ENCODE measurements around the gene PPHLN1. TPM values are rescaled to one million over a fixed set of nuclear protein-coding genes. Genes with fewer than 3 reads are reported as not detected.

The PPHLN1 gene
- total and polyA plus RNA-seq, 2 donors (not counting 1 experiment from before 2014, with no cell fraction given) = 48.8 to 104 TPM

GRCh38 chr12:42370013-42370412, 44.0 kb downstream of the PPHLN1 start:
- Histone ChIP-seq H3K36me3 (replicated peaks in 1 of 2; ENCODE audit: control extremely low read depth in 1 of 2, control insufficient read depth in 1 of 2, extremely low read depth in 1 of 2, insufficient read depth in 2 of 2, low read length in 1 of 2) (peaks cover 0 to 2% of the 10 kb centered on the region in 2 experiments), H3K4me1 (ENCODE audit: control insufficient read depth in 2 of 2, insufficient read depth in 2 of 2, low read length in 2 of 2) (peaks cover 4 to 5% of the 10 kb centered on the region in 2 donors), H3K27me3 (replicated peaks in 1 of 4; ENCODE audit: control extremely low read depth in 1 of 4, control insufficient read depth in 3 of 4, insufficient read depth in 4 of 4, low read length in 3 of 4) (no peaks in the 10 kb centered on the region), H3K4me2 (replicated peaks; ENCODE audit: low read depth, low read length, poor library complexity, severe bottlenecking) (no peak overlapping the region), H2AFZ (ENCODE audit: insufficient read depth, low read depth, low read length, poor library complexity, severe bottlenecking) (no peak overlapping the region), H3K4me3 (ENCODE audit: control extremely low read depth in 1 of 5, extremely low read depth in 1 of 5, insufficient read depth in 1 of 5, low read depth in 2 of 5, low read length in 4 of 5) (no peak overlapping the region), H3K27ac (ENCODE audit: low read length in 2 of 2) (no peak overlapping the region), H3K79me2 (ENCODE audit: control insufficient read depth, insufficient read depth, low read length) (peaks cover 22% of the 10 kb centered on the region), H3K9ac (ENCODE audit: low read length) (no peak overlapping the region), H4K20me1 (ENCODE audit: control insufficient read depth, insufficient read depth, low read length, poor library complexity, severe bottlenecking) (no peaks in the 10 kb centered on the region), H3K9me3 (ENCODE audit: control extremely low read depth in 1 of 3, control insufficient read depth in 2 of 3, insufficient read depth in 1 of 3, low read length in 2 of 3) (no peaks in the 10 kb centered on the region)
- no peaks in the 10 kb centered on the region for H3K9me3 Mint-ChIP-seq (ENCODE audit: insufficient read depth)
- no peak for TF ChIP-seq CTCF (IDR thresholded peaks at IDR 0.05)
- peak overlapping the region; percentile 12 for H3K27ac Mint-ChIP-seq
- ChIA-PET CTCF (interaction anchor here (1.6 to 3.7 kb wide), 3 partner anchors 10 to 113 kb away, joined by 4 to 31 read pairs (median 17); no protein-coding TSS in a partner anchor), POLR2A (no interaction called here)
- 83% methylated on average over 2 of the region's 4 CpGs for WGBS (ENCODE audit: insufficient coverage)
- H3K4me1 Mint-ChIP-seq = peaks cover 21% of the 10 kb centered on the region
- no peaks in the 10 kb centered on the region for H3K27me3 Mint-ChIP-seq
- DNase-seq (no peak), ATAC-seq (ENCODE audit: low read depth) (no peak)
- intact Hi-C loops (cut with micrococcal nuclease) = loop anchor here (5.0 kb wide), 3 partner anchors 38 to 133 kb away; partner anchors contain the start of gene YAF2
- no peak overlapping the region for H3K4me3 Mint-ChIP-seq

DNA sequence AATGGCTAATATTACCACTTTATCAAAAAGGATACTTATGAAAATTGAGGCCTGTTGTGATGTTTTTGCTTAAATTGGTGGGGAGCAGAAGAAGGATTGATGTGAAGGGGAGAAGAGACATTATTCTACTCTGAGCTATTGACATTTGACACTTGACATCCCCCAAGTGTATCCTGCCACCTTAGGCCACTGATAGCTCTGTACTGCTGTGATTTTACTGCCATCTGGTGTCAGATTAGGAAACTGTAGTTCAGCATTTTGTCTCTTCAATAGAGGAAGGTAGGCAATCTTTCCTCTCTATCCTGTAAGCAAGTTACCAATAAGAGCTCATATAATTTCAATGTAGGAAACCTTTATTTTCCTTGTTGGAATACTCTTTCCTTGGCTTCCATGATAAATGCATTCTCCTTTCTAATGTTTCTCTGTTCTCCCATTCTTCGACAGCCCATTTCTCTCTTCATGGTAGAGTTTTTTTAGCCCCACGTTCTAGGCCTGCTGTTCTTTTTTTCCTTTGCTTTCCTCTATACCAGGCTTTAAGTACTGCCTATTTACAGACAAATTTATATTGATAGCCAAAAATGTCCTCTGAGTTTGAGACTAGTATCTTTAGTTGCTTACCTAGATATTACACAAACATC, 46.3 kb downstream of the PPHLN1 start:
- intact Hi-C loops (cut with micrococcal nuclease) = loop anchor here (1.0 to 5.0 kb wide), 6 partner anchors 40 to 1425 kb away; partner anchors contain the start of gene YAF2
- Histone ChIP-seq H3K9ac (ENCODE audit: low read length) (no peak overlapping the region), H3K27ac (ENCODE audit: low read length in 2 of 2) (no peak overlapping the region), H4K20me1 (ENCODE audit: control insufficient read depth, insufficient read depth, low read length, poor library complexity, severe bottlenecking) (no peaks in the 10 kb centered on the region), H2AFZ (ENCODE audit: insufficient read depth, low read depth, low read length, poor library complexity, severe bottlenecking) (no peak overlapping the region), H3K9me3 (ENCODE audit: control extremely low read depth in 1 of 3, control insufficient read depth in 2 of 3, insufficient read depth in 1 of 3, low read length in 2 of 3) (no peaks in the 10 kb centered on the region), H3K27me3 (replicated peaks in 1 of 4; ENCODE audit: control extremely low read depth in 1 of 4, control insufficient read depth in 3 of 4, insufficient read depth in 4 of 4, low read length in 3 of 4) (no peaks in the 10 kb centered on the region), H3K36me3 (replicated peaks in 1 of 2; ENCODE audit: control extremely low read depth in 1 of 2, control insufficient read depth in 1 of 2, extremely low read depth in 1 of 2, insufficient read depth in 2 of 2, low read length in 1 of 2) (peaks cover 5 to 18% of the 10 kb centered on the region in 2 experiments), H3K4me1 (ENCODE audit: control insufficient read depth in 2 of 2, insufficient read depth in 2 of 2, low read length in 2 of 2) (peaks cover 4 to 5% of the 10 kb centered on the region in 2 donors), H3K4me2 (replicated peaks; ENCODE audit: low read depth, low read length, poor library complexity, severe bottlenecking) (no peak overlapping the region), H3K79me2 (ENCODE audit: control insufficient read depth, insufficient read depth, low read length) (peaks cover 17% of the 10 kb centered on the region), H3K4me3 (ENCODE audit: control extremely low read depth in 1 of 5, extremely low read depth in 1 of 5, insufficient read depth in 1 of 5, low read depth in 2 of 5, low read length in 4 of 5) (no peak overlapping the region)
- Mint-ChIP-seq H3K9me3 (ENCODE audit: insufficient read depth) (no peaks in the 10 kb centered on the region), H3K27me3 (no peaks in the 10 kb centered on the region), H3K27ac (no peak overlapping the region), H3K4me1 (peaks cover 14% of the 10 kb centered on the region), H3K4me3 (no peak overlapping the region)
- ATAC-seq (ENCODE audit: low read depth) (peak; percentile 92), DNase-seq (peak; percentile 76)
- POLR2A ChIA-PET = no interaction called here
- TF ChIP-seq CTCF (IDR thresholded peaks at IDR 0.05) (peak; percentile 89), EZH2 (IDR thresholded peaks at IDR 0.05; ENCODE audit: borderline replicate concordance, insufficient read depth, low read depth, low read length, poor library complexity, severe bottlenecking) (no peak)
- WGBS (ENCODE audit: insufficient coverage) = no CpG with 5 or more reads among the region's 2 CpGs
- CTCF ChIA-PET = interaction anchor here (0.7 to 3.7 kb wide), 48 partner anchors 9 to 1751 kb away, joined by 3 to 31 read pairs (median 4); no protein-coding TSS in a partner anchor

Measured in B cell (primary cell).